ENCODE data around the gene COL12A1. TPM values are rescaled to one million over a fixed set of nuclear protein-coding genes. Genes with fewer than 3 reads are reported as not detected.

COL12A1 gene
- total RNA-seq, 2 experiments from 2014 or later: not detected

GRCh38 chr6:75109765-75110164, 96.1 kb downstream of the COL12A1 start:
- Histone ChIP-seq H3K36me3 (ENCODE audit: insufficient read depth, low read length) (no peaks in the 10 kb centered on the region), H3K4me3 (ENCODE audit: low read depth, low read length, poor library complexity, severe bottlenecking) (no peak overlapping the region), H3K79me2 (ENCODE audit: insufficient read depth, low read depth, low read length) (no peaks in the 10 kb centered on the region), H3K27ac (ENCODE audit: low read depth, low read length, poor library complexity, severe bottlenecking) (no peak overlapping the region), H3K4me1 (ENCODE audit: insufficient read depth, low read length, poor library complexity, severe bottlenecking) (no peaks in the 10 kb centered on the region), H3K9me3 (ENCODE audit: low read length) (no peaks in the 10 kb centered on the region), H4K20me1 (ENCODE audit: insufficient read depth, low read length) (no peaks in the 10 kb centered on the region), H3K4me2 (ENCODE audit: low read length) (no peak overlapping the region), H3K9me2 (ENCODE audit: insufficient read depth, low read length) (no peaks in the 10 kb centered on the region), H2AFZ (ENCODE audit: low read length) (no peak overlapping the region)
- no TSS peak for BruUV-seq (replicated peaks)
- DNase-seq (ENCODE audit: low spot score): no peak
- CTCF ChIA-PET (ENCODE audit: unreplicated experiment): no interaction called here
- POLR2A ChIA-PET: no interaction called here
- intact Hi-C loops (cut with micrococcal nuclease; ENCODE audit: unreplicated experiment): no loop called here
- no peak for TF ChIP-seq EZH2phosphoT487 (IDR thresholded peaks at IDR 0.05; ENCODE audit: borderline replicate concordance, low read depth, low read length)
- no peak for TF ChIP-seq CTCF (conservative IDR thresholded peaks at IDR 0.05; ENCODE audit: low read length)

- Histone ChIP-seq H3K4me2 (ENCODE audit: low read length) (no peak overlapping the region), H3K9me2 (ENCODE audit: insufficient read depth, low read length) (no peaks in the 10 kb centered on the region), H3K36me3 (ENCODE audit: insufficient read depth, low read length) (no peaks in the 10 kb centered on the region), H3K27ac (ENCODE audit: low read depth, low read length, poor library complexity, severe bottlenecking) (no peak overlapping the region), H4K20me1 (ENCODE audit: insufficient read depth, low read length) (no peaks in the 10 kb centered on the region), H3K4me1 (ENCODE audit: insufficient read depth, low read length, poor library complexity, severe bottlenecking) (no peaks in the 10 kb centered on the region), H3K9me3 (ENCODE audit: low read length) (no peaks in the 10 kb centered on the region), H2AFZ (ENCODE audit: low read length) (no peak overlapping the region), H3K79me2 (ENCODE audit: insufficient read depth, low read depth, low read length) (no peaks in the 10 kb centered on the region), H3K4me3 (ENCODE audit: low read depth, low read length, poor library complexity, severe bottlenecking) (no peak overlapping the region)
- TF ChIP-seq EZH2phosphoT487 (IDR thresholded peaks at IDR 0.05; ENCODE audit: borderline replicate concordance, low read depth, low read length): no peak
- no peak for TF ChIP-seq CTCF (conservative IDR thresholded peaks at IDR 0.05; ENCODE audit: low read length)
- ChIA-PET CTCF (ENCODE audit: unreplicated experiment) (no interaction called here), POLR2A (no interaction called here)
- BruUV-seq (replicated peaks): no TSS peak
- DNase-seq (ENCODE audit: low spot score): no peak
- intact Hi-C loops (cut with micrococcal nuclease; ENCODE audit: unreplicated experiment): no loop called here
Measured at GRCh38 chr6:75109022-75109421, 96.8 kb downstream of the COL12A1 start.

GRCh38 chr6:75108333-75108974, 97.4 kb downstream of the COL12A1 start:
- no peaks in the 10 kb centered on the region for H3K9me3 ChIP-seq (ENCODE audit: low read length)
- no peaks in the 10 kb centered on the region for H3K36me3 ChIP-seq (ENCODE audit: insufficient read depth, low read length)
- ChIA-PET POLR2A (interaction anchor here (0.6 kb wide), 1 partner anchor 309 kb away, joined by 4 read pairs; no protein-coding TSS in a partner anchor), CTCF (ENCODE audit: unreplicated experiment) (no interaction called here)
- H2AFZ ChIP-seq (ENCODE audit: low read length): no peak overlapping the region
- no peaks in the 10 kb centered on the region for H4K20me1 ChIP-seq (ENCODE audit: insufficient read depth, low read length)
- H3K4me2 ChIP-seq (ENCODE audit: low read length): no peak overlapping the region
- H3K4me3 ChIP-seq (ENCODE audit: low read depth, low read length, poor library complexity, severe bottlenecking): no peak overlapping the region
- no peak for DNase-seq (ENCODE audit: low spot score)
- H3K27ac ChIP-seq (ENCODE audit: low read depth, low read length, poor library complexity, severe bottlenecking): no peak overlapping the region
- intact Hi-C loops (cut with micrococcal nuclease; ENCODE audit: unreplicated experiment): no loop called here
- no peaks in the 10 kb centered on the region for H3K9me2 ChIP-seq (ENCODE audit: insufficient read depth, low read length)
- H3K79me2 ChIP-seq (ENCODE audit: insufficient read depth, low read depth, low read length): no peaks in the 10 kb centered on the region
- BruUV-seq (replicated peaks): no TSS peak
- TF ChIP-seq CTCF (conservative IDR thresholded peaks at IDR 0.05; ENCODE audit: low read length): no peak
- TF ChIP-seq EZH2phosphoT487 (IDR thresholded peaks at IDR 0.05; ENCODE audit: borderline replicate concordance, low read depth, low read length): no peak
- H3K4me1 ChIP-seq (ENCODE audit: insufficient read depth, low read length, poor library complexity, severe bottlenecking): no peaks in the 10 kb centered on the region
